Right cardiac atrium (tissue), 5 donors: ENCODE measurements around the gene FBXW12. TPM values are rescaled to one million over a fixed set of nuclear protein-coding genes. Genes with fewer than 3 reads are reported as not detected.
A peak's percentile ranks its signal among the peaks of the same experiment; 100 is the strongest.

ENCODE experiments used
- ATAC-seq, 2 donors: fragments of 200-7000 bp; cut with Tn5 transposase; one replicate each; pipeline versions ENCODE4 v1.8.0 to v1.9.1; 2020; ENCODE audit warnings: moderate library complexity in 2 of 2, mild to moderate bottlenecking in 1 of 2
- DNase-seq, 3 donors: peaks; one replicate each; pipeline ENCODE4 v3.0.0-alpha.2; 2020
- H3K27ac ChIP-seq: one replicate; pipeline ENCODE4 v1.5.1; 2013; ENCODE audit warnings: mild to moderate bottlenecking, low read length, control low read depth, moderate library complexity
- H3K27me3 ChIP-seq: one replicate; pipeline ENCODE4 v1.6.1; 2013; ENCODE audit not compliant: control insufficient read depth, insufficient read depth
- H3K4me1 ChIP-seq: one replicate; pipeline ENCODE4 v1.6.1; 2013; ENCODE audit warnings: low read length; ENCODE audit not compliant: control insufficient read depth, insufficient read depth
- H3K4me3 ChIP-seq: one replicate; pipeline ENCODE4 v1.5.1; 2013; ENCODE audit warnings: low read length, control low read depth
- H3K9me3 ChIP-seq: one replicate; pipeline ENCODE4 v1.6.1; 2013; ENCODE audit warnings: low read length; ENCODE audit not compliant: control insufficient read depth
- WGBS: extraction: QIAGEN DNeasy Blood & Tissue Kit; methylation state at CpG from one replicate; pipeline ENCODE4 v1.1.7; 2013; 5-methylcytosine and 5-hydroxymethylcytosine counted together
- intact Hi-C, 4 donors: fragments of 100-400 bp; cut with DNase I; formaldehyde crosslinking; loops; one replicate each; pipeline versions ENCODE4 v1.11.0 to v1.14.0; 2022 to 2023
- polyA plus RNA-seq: library from polyadenylated mRNA; stranded (reverse); fragments of 200-250 nt; gene quantifications from one replicate; pipeline ENCODE4 v1.2.3, GENCODE V29; 2013
- total RNA-seq, 4 donors: library from RNA; stranded (reverse); fragmentation: NEBNext Ultra II Directional; extraction: Animal tissue kit (Norgen Biotek cat#: 25700); gene quantifications; one replicate each; pipeline ENCODE4 v1.2.1, GENCODE V29; 2021
- donor health status: healthy with polysubstance abuse.
- donor health status: DM: no; HTN: yes; CAD: no.
- donor health status: DM: no; HTN: no; CAD: no.
- donor health status: DM: no; HTN: yes; CAD: no; lungs with severe emphysema.
- donor health status: DM: yes; HTN: yes; CAD: no.

FBXW12 gene
- total and polyA plus RNA-seq, 5 donors, result not detected

- DNase-seq (no peak), ATAC-seq (no peak)
- Histone ChIP-seq H3K4me1 (peaks cover 7% of the 10 kb centered on the region), H3K27ac (no peak overlapping the region), H3K4me3 (no peak overlapping the region), H3K9me3 (no peaks in the 10 kb centered on the region), H3K27me3 (no peaks in the 10 kb centered on the region)
- intact Hi-C loops, result loop anchor here in 1 of 4 donors (5.0 kb wide), 1 partner anchor 159 kb away; no protein-coding TSS in a partner anchor
- WGBS, result 91% methylated on average over 8 of the region's 8 CpGs
Measured at GRCh38 chr3:48431224-48432029, 59.4 kb downstream of the FBXW12 start.

- ATAC-seq (no peak), DNase-seq (peak in 1 of 3 donors; percentile 27)
- WGBS, result 80% methylated on average over 16 of the region's 16 CpGs
- no peak overlapping the region for H3K4me3 ChIP-seq
- intact Hi-C loops, result loop anchor here in 1 of 4 donors (5.0 kb wide), 1 partner anchor 160 kb away; no protein-coding TSS in a partner anchor
- peaks cover 1% of the 10 kb centered on the region for H3K4me1 ChIP-seq
- no peaks in the 10 kb centered on the region for H3K27me3 ChIP-seq
- H3K27ac ChIP-seq, result no peak overlapping the region
- no peaks in the 10 kb centered on the region for H3K9me3 ChIP-seq
Measured at GRCh38 chr3:48432411-48433371, 60.7 kb downstream of the FBXW12 start.

- H3K4me1 ChIP-seq, result no peaks in the 10 kb centered on the region
- no peaks in the 10 kb centered on the region for H3K27me3 ChIP-seq
- intact Hi-C loops, result loop anchor here in 2 of 4 donors (2.0 to 5.0 kb wide), 2 partner anchors 161 kb away; no protein-coding TSS in a partner anchor
- DNase-seq (peak in 2 of 3 donors; percentile 42 to 64), ATAC-seq (peak in 1 of 2 donors; percentile 75)
- H3K27ac ChIP-seq, result no peak overlapping the region
- no peaks in the 10 kb centered on the region for H3K9me3 ChIP-seq
- H3K4me3 ChIP-seq, result no peak overlapping the region
- 68% methylated on average over 12 of the region's 12 CpGs for WGBS
Measured at GRCh38 chr3:48433472-48434118, 61.6 kb downstream of the FBXW12 start.

- Histone ChIP-seq H3K27me3 (no peaks in the 10 kb centered on the region), H3K4me1 (no peaks in the 10 kb centered on the region), H3K27ac (no peak overlapping the region), H3K9me3 (no peaks in the 10 kb centered on the region), H3K4me3 (no peak overlapping the region)
- DNase-seq (peak in 1 of 3 donors; percentile 44), ATAC-seq (no peak)
- WGBS, result 69% methylated on average over 15 of the region's 15 CpGs
- intact Hi-C loops, result loop anchor here in 3 of 4 donors (2.0 to 5.0 kb wide), 4 partner anchors 32 to 162 kb away; no protein-coding TSS in a partner anchor
Measured at GRCh38 chr3:48434591-48435222, 62.7 kb downstream of the FBXW12 start.

GRCh38 chr3:48435223-48435595 is 63.2 kb downstream of the FBXW12 start:
- Histone ChIP-seq H3K27ac (no peak overlapping the region), H3K4me3 (no peak overlapping the region), H3K9me3 (no peaks in the 10 kb centered on the region), H3K4me1 (no peaks in the 10 kb centered on the region), H3K27me3 (no peaks in the 10 kb centered on the region)
- WGBS, result 87% methylated on average over 4 of the region's 4 CpGs
- ATAC-seq, result no peak
- no peak for DNase-seq
- intact Hi-C loops, result loop anchor here in 3 of 4 donors (2.0 to 5.0 kb wide), 3 partner anchors 33 to 162 kb away; no protein-coding TSS in a partner anchor

GRCh38 chr3:48435774-48436476 is 63.9 kb downstream of the FBXW12 start:
- 44% methylated on average over 7 of the region's 7 CpGs for WGBS
- ATAC-seq (peak; percentile 40 to 47), DNase-seq (peak; percentile 81 to 92 (median 90))
- Histone ChIP-seq H3K27me3 (no peaks in the 10 kb centered on the region), H3K27ac (no peak overlapping the region), H3K9me3 (no peaks in the 10 kb centered on the region), H3K4me1 (no peaks in the 10 kb centered on the region), H3K4me3 (no peak overlapping the region)
- intact Hi-C loops, result loop anchor here (1.0 to 5.0 kb wide), 5 partner anchors 34 to 163 kb away; no protein-coding TSS in a partner anchor

GRCh38 chr3:48436477-48436787 is 64.4 kb downstream of the FBXW12 start:
- intact Hi-C loops, result loop anchor here (1.0 to 5.0 kb wide), 5 partner anchors 34 to 164 kb away; no protein-coding TSS in a partner anchor
- DNase-seq (peak in 1 of 3 donors; percentile 43), ATAC-seq (no peak)
- Histone ChIP-seq H3K4me3 (no peak overlapping the region), H3K9me3 (no peaks in the 10 kb centered on the region), H3K27ac (no peak overlapping the region), H3K27me3 (no peaks in the 10 kb centered on the region), H3K4me1 (no peaks in the 10 kb centered on the region)
- 65% methylated on average over 1 of the region's 1 CpG for WGBS

GRCh38 chr3:48436855-48437254 is 64.8 kb downstream of the FBXW12 start:
- ATAC-seq, result no peak
- 84% methylated on average over 7 of the region's 7 CpGs for WGBS
- Histone ChIP-seq H3K27me3 (no peaks in the 10 kb centered on the region), H3K4me3 (no peak overlapping the region), H3K27ac (no peak overlapping the region), H3K9me3 (no peaks in the 10 kb centered on the region), H3K4me1 (no peaks in the 10 kb centered on the region)
- intact Hi-C loops, result loop anchor here (1.0 to 5.0 kb wide), 5 partner anchors 35 to 164 kb away; no protein-coding TSS in a partner anchor
- DNase-seq, result peak in 1 of 3 donors; percentile 27

GRCh38 chr3:48437812-48438211 is 65.8 kb downstream of the FBXW12 start:
- intact Hi-C loops, result loop anchor here in 3 of 4 donors (2.0 to 5.0 kb wide), 4 partner anchors 36 to 165 kb away; no protein-coding TSS in a partner anchor
- no peaks in the 10 kb centered on the region for H3K9me3 ChIP-seq
- WGBS, result 86% methylated on average over 4 of the region's 4 CpGs
- H3K4me3 ChIP-seq, result no peak overlapping the region
- no peaks in the 10 kb centered on the region for H3K27me3 ChIP-seq
- no peak overlapping the region for H3K27ac ChIP-seq
- ATAC-seq (no peak), DNase-seq (no peak)
- H3K4me1 ChIP-seq, result no peaks in the 10 kb centered on the region
